Measurements from ENCODE around the gene ZNF771. TPM values are rescaled to one million over a fixed set of nuclear protein-coding genes. Genes with fewer than 3 reads are reported as not detected.

Gene ZNF771
- total and polyA plus RNA-seq, 9 of the 15 experiments (the other 6 are each of a cell fraction or from before 2014, with no cell fraction given): 1.5 to 12.6 (median 4.4) TPM

DNA sequence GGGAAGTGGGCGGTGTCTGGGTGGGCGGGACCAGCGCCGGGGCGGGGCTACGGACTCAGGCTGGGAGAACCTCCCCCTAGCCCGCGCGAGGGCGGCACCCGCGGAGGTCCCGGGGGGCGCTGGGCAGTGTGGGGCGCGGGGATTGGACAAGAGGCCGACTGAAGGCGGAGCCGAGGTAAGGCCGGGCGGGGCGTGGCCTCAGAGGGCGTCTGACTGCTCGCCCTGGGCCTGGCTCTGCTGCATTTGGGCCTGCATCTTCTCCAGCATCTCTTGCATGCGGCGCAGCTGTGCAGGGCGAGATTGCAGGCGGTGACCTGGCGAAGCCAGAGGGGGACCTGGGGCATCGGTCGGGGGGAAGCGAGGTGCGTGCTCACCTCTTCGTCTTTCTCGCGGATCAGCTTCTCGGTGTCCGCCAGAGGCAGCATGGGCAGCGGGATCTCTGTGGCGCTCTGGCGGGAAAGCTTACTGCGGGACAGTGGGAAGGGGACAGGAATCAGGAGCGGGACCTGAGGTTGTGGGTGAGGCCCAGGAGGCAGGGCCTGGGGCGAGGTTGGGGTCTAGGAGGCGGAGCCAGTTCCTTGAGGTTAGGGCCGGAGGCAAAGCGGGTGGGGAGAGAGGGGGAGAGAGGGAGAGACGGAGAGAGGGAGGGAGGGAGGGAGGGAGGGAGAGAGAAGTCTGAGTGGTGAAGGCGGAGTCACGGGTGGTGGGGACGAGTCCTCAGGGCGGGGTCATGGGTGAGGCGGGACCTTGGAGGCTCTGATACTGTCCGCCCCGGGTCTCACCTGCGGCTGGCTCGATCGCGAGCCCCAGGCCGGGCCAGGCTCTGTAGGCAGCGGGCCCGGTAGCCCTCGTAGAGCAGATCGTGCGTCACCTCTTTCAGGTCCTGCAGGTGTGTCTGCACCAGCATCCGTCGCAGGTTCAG is 28.9 kb upstream of the ZNF771 start (continued):
- TF ChIP-seq, protein P1, sequence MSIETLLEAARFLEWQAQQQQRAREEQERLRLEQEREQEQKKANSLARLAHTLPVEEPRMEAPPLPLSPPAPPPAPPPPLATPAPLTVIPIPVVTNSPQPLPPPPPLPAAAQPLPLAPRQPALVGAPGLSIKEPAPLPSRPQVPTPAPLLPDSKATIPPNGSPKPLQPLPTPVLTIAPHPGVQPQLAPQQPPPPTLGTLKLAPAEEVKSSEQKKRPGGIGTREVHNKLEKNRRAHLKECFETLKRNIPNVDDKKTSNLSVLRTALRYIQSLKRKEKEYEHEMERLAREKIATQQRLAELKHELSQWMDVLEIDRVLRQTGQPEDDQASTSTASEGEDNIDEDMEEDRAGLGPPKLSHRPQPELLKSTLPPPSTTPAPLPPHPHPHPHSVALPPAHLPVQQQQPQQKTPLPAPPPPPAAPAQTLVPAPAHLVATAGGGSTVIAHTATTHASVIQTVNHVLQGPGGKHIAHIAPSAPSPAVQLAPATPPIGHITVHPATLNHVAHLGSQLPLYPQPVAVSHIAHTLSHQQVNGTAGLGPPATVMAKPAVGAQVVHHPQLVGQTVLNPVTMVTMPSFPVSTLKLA (conservative IDR thresholded peaks at IDR 0.05): peak in 1 of 2 experiments; percentile 69; a peak in 2 of 4 replicates
- no peak for TF ChIP-seq MCM2 (IDR thresholded peaks at IDR 0.05; ENCODE audit: low read depth)
- TF ChIP-seq GABPA (tag; conservative IDR thresholded peaks at IDR 0.05; ENCODE audit: low read depth): peak; percentile 42; the same call in 1 of the 2 replicates
- peak; percentile 40; the same call in 1 of the 2 replicates for TF ChIP-seq ZNF263 (CRISPR knock-in tag; IDR thresholded peaks at IDR 0.05; ENCODE audit: borderline replicate concordance)
- TF ChIP-seq, protein P2, sequence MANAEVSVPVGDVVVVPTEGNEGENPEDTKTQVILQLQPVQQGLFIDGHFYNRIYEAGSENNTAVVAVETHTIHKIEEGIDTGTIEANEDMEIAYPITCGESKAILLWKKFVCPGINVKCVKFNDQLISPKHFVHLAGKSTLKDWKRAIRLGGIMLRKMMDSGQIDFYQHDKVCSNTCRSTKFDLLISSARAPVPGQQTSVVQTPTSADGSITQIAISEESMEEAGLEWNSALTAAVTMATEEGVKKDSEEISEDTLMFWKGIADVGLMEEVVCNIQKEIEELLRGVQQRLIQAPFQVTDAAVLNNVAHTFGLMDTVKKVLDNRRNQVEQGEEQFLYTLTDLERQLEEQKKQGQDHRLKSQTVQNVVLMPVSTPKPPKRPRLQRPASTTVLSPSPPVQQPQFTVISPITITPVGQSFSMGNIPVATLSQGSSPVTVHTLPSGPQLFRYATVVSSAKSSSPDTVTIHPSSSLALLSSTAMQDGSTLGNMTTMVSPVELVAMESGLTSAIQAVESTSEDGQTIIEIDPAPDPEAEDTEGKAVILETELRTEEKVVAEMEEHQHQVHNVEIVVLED (CRISPR knock-in tag; IDR thresholded peaks at IDR 0.05): peak; percentile 27; the same call in 1 of the 2 replicates
- TF ChIP-seq, protein P3, sequence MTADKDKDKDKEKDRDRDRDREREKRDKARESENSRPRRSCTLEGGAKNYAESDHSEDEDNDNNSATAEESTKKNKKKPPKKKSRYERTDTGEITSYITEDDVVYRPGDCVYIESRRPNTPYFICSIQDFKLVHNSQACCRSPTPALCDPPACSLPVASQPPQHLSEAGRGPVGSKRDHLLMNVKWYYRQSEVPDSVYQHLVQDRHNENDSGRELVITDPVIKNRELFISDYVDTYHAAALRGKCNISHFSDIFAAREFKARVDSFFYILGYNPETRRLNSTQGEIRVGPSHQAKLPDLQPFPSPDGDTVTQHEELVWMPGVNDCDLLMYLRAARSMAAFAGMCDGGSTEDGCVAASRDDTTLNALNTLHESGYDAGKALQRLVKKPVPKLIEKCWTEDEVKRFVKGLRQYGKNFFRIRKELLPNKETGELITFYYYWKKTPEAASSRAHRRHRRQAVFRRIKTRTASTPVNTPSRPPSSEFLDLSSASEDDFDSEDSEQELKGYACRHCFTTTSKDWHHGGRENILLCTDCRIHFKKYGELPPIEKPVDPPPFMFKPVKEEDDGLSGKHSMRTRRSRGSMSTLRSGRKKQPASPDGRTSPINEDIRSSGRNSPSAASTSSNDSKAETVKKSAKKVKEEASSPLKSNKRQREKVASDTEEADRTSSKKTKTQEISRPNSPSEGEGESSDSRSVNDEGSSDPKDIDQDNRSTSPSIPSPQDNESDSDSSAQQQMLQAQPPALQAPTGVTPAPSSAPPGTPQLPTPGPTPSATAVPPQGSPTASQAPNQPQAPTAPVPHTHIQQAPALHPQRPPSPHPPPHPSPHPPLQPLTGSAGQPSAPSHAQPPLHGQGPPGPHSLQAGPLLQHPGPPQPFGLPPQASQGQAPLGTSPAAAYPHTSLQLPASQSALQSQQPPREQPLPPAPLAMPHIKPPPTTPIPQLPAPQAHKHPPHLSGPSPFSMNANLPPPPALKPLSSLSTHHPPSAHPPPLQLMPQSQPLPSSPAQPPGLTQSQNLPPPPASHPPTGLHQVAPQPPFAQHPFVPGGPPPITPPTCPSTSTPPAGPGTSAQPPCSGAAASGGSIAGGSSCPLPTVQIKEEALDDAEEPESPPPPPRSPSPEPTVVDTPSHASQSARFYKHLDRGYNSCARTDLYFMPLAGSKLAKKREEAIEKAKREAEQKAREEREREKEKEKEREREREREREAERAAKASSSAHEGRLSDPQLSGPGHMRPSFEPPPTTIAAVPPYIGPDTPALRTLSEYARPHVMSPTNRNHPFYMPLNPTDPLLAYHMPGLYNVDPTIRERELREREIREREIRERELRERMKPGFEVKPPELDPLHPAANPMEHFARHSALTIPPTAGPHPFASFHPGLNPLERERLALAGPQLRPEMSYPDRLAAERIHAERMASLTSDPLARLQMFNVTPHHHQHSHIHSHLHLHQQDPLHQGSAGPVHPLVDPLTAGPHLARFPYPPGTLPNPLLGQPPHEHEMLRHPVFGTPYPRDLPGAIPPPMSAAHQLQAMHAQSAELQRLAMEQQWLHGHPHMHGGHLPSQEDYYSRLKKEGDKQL (CRISPR knock-in tag; IDR thresholded peaks at IDR 0.05; ENCODE audit: borderline replicate concordance): 0 out of 2 replicates have a peak, but pooled peaks have one; percentile 86
- peak in 1 of 2 experiments; percentile 28; a peak in 1 of 4 replicates for TF ChIP-seq TRIM24 (IDR thresholded peaks at IDR 0.05)
- TF ChIP-seq ZFX (CRISPR knock-in tag; IDR thresholded peaks at IDR 0.05): peak; percentile 95
- no peak for TF ChIP-seq NFXL1 (CRISPR knock-in tag; IDR thresholded peaks at IDR 0.05)
- TF ChIP-seq GATAD2A (IDR thresholded peaks at IDR 0.05): 0 out of 2 replicates have a peak, but pooled peaks have one; percentile 16
- peak; percentile 84 for TF ChIP-seq NR2C2 (CRISPR knock-in tag; IDR thresholded peaks at IDR 0.05)
- TF ChIP-seq NR2C2 (tag; IDR thresholded peaks at IDR 0.05): peak; percentile 44; the same call in 1 of the 2 replicates
- TF ChIP-seq ZNF41 (CRISPR knock-in tag; conservative IDR thresholded peaks at IDR 0.05): no peak
- TF ChIP-seq, protein P4, sequence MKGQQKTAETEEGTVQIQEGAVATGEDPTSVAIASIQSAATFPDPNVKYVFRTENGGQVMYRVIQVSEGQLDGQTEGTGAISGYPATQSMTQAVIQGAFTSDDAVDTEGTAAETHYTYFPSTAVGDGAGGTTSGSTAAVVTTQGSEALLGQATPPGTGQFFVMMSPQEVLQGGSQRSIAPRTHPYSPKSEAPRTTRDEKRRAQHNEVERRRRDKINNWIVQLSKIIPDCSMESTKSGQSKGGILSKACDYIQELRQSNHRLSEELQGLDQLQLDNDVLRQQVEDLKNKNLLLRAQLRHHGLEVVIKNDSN (CRISPR knock-in tag; IDR thresholded peaks at IDR 0.05): peak; percentile 33; the same call in 1 of the 2 replicates

Data from K562 (cell line).